Measurements from ENCODE around the gene CSGALNACT2. TPM values are rescaled to one million over a fixed set of nuclear protein-coding genes. Genes with fewer than 3 reads are reported as not detected.

The CSGALNACT2 gene
- total and polyA plus RNA-seq, 9 of the 15 experiments (the other 6 are each of a cell fraction or from before 2014, with no cell fraction given): 1.4 to 7.3 (median 3.5) TPM

GRCh38 chr10:43138757-43139241 is 554 bp downstream of the CSGALNACT2 start (continued):
- no peak for TF ChIP-seq CUX1 (CRISPR knock-in tag; IDR thresholded peaks at IDR 0.05)
- no peak for TF ChIP-seq CBX8 (IDR thresholded peaks at IDR 0.05; ENCODE audit: borderline replicate concordance, extremely low read depth, low read depth, low read length, poor library complexity, severe bottlenecking)
- no peak for TF ChIP-seq TRIM24 (IDR thresholded peaks at IDR 0.05)
- TF ChIP-seq, protein P1, sequence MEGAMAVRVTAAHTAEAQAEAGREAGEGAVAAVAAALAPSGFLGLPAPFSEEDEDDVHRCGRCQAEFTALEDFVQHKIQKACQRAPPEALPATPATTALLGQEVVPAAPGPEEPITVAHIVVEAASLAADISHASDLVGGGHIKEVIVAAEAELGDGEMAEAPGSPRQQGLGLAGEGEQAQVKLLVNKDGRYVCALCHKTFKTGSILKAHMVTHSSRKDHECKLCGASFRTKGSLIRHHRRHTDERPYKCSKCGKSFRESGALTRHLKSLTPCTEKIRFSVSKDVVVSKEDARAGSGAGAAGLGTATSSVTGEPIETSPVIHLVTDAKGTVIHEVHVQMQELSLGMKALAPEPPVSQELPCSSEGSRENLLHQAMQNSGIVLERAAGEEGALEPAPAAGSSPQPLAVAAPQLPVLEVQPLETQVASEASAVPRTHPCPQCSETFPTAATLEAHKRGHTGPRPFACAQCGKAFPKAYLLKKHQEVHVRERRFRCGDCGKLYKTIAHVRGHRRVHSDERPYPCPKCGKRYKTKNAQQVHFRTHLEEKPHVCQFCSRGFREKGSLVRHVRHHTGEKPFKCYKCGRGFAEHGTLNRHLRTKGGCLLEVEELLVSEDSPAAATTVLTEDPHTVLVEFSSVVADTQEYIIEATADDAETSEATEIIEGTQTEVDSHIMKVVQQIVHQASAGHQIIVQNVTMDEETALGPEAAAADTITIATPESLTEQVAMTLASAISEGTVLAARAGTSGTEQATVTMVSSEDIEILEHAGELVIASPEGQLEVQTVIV (CRISPR knock-in tag; IDR thresholded peaks at IDR 0.05; ENCODE audit: borderline replicate concordance): no peak
- TF ChIP-seq PML (IDR thresholded peaks at IDR 0.05; ENCODE audit: low read length): no peak
- TF ChIP-seq MAFK (IDR thresholded peaks at IDR 0.05; ENCODE audit: low read length): no peak
- no peak for TF ChIP-seq ELK3 (CRISPR knock-in tag; IDR thresholded peaks at IDR 0.05)
- no peak for TF ChIP-seq ATF1 (CRISPR knock-in tag; IDR thresholded peaks at IDR 0.05)
- TF ChIP-seq ATF1 (tag; IDR thresholded peaks at IDR 0.05): peak; percentile 55
- peak in 1 of 2 experiments; percentile 55; a peak in 1 of 4 replicates for TF ChIP-seq HDAC1 (IDR thresholded peaks at IDR 0.05)
- no peak for TF ChIP-seq TCF7 (IDR thresholded peaks at IDR 0.05; ENCODE audit: borderline replicate concordance)
- no peak for TF ChIP-seq ZNF780A (CRISPR knock-in tag; IDR thresholded peaks at IDR 0.05)
- TF ChIP-seq TEAD2 (tag; IDR thresholded peaks at IDR 0.05): no peak
- TF ChIP-seq SMARCE1 (IDR thresholded peaks at IDR 0.05): 0 out of 2 replicates have a peak, but pooled peaks have one; percentile 24
- no peak for TF ChIP-seq RBFOX2 (IDR thresholded peaks at IDR 0.05; ENCODE audit: low read depth, low read length)
- 0 out of 2 replicates have a peak, but pooled peaks have one; percentile 4 for TF ChIP-seq ATF3 (IDR thresholded peaks at IDR 0.05)
- TF ChIP-seq ATF3 (CRISPR knock-in tag; conservative IDR thresholded peaks at IDR 0.05): no peak
- TF ChIP-seq NR2C1 (IDR thresholded peaks at IDR 0.05): no peak
- no peak for TF ChIP-seq NR2C1 (tag; IDR thresholded peaks at IDR 0.05)
- TF ChIP-seq IFI16 (CRISPR knock-in tag; IDR thresholded peaks at IDR 0.05): no peak
- no peak for TF ChIP-seq FOXJ2 (tag; IDR thresholded peaks at IDR 0.05)
- TF ChIP-seq MCM5 (IDR thresholded peaks at IDR 0.05; ENCODE audit: low read depth): no peak
